Peyer's patch (tissue), 4 donors: ENCODE data around the gene CTSO. TPM values are rescaled to one million over a fixed set of nuclear protein-coding genes. Genes with fewer than 3 reads are reported as not detected.

Source experiments
- DNase-seq, 3 donors: peaks; one replicate each; pipeline ENCODE4 v3.0.0-alpha.2; 2017 to 2019
- H3K27ac ChIP-seq, 4 donors: fragments of 200-600 bp; sonication (generic); one replicate each; pipeline ENCODE4 v1.5.1; 2016 to 2019
- H3K27me3 ChIP-seq, 2 donors: fragments of 200-600 bp; sonication (generic); one replicate each; pipeline ENCODE4 v1.5.1; 2019
- H3K36me3 ChIP-seq, 3 donors: fragments of 200-600 bp; sonication (generic); one replicate each; pipeline ENCODE4 v1.5.1; 2016 to 2019
- H3K4me1 ChIP-seq, 4 donors: fragments of 200-600 bp; sonication (generic); one replicate each; pipeline ENCODE4 v1.5.1; 2016 to 2019
- H3K4me3 ChIP-seq, 4 donors: fragments of 200-600 bp; sonication (generic); 1 replicate in 3 of 4; 2 replicates in 1 of 4; pipeline ENCODE4 v1.5.1; 2016 to 2019; ENCODE audit warnings: mild to moderate bottlenecking in 1 of 4
- H3K9me3 ChIP-seq, 4 donors: fragments of 200-600 bp; sonication (generic); one replicate each; pipeline ENCODE4 v1.5.1; 2016 to 2019; ENCODE audit warnings: mild to moderate bottlenecking in 1 of 4
- POLR2A ChIP-seq, 2 donors: fragments of 450-650 bp; IDR thresholded peaks; one replicate each; pipeline ENCODE4 v1.5.1; 2017; ENCODE audit warnings: antibody characterized with exemption in 2 of 2, mild to moderate bottlenecking in 2 of 2, moderate library complexity in 2 of 2
- total RNA-seq, 4 donors: library from RNA; depleted of rRNA; stranded (reverse); fragments of >200 nt; gene quantifications; one replicate each; pipeline ENCODE4 v1.1.0, GENCODE V29; 2016
- TF ChIP-seq, protein P1 (sequence below), 6 experiments: fragments of 450-650 bp in 4 of 6; fragments of 200-600 bp in 2 of 6; sonication (generic) in 1 of 6; IDR thresholded peaks; one replicate each; pipeline ENCODE4 v1.5.1; 2017 to 2019; ENCODE audit warnings: antibody characterized with exemption in 6 of 6, mild to moderate bottlenecking in 3 of 6, moderate library complexity in 1 of 6

The CTSO gene, protein sequence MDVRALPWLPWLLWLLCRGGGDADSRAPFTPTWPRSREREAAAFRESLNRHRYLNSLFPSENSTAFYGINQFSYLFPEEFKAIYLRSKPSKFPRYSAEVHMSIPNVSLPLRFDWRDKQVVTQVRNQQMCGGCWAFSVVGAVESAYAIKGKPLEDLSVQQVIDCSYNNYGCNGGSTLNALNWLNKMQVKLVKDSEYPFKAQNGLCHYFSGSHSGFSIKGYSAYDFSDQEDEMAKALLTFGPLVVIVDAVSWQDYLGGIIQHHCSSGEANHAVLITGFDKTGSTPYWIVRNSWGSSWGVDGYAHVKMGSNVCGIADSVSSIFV
- 10 to 100 TPM in 3 of 4 donors, 1 to 10 TPM in 1; 9.1 to 18.4 (median 12.7) TPM for total RNA-seq

DNA sequence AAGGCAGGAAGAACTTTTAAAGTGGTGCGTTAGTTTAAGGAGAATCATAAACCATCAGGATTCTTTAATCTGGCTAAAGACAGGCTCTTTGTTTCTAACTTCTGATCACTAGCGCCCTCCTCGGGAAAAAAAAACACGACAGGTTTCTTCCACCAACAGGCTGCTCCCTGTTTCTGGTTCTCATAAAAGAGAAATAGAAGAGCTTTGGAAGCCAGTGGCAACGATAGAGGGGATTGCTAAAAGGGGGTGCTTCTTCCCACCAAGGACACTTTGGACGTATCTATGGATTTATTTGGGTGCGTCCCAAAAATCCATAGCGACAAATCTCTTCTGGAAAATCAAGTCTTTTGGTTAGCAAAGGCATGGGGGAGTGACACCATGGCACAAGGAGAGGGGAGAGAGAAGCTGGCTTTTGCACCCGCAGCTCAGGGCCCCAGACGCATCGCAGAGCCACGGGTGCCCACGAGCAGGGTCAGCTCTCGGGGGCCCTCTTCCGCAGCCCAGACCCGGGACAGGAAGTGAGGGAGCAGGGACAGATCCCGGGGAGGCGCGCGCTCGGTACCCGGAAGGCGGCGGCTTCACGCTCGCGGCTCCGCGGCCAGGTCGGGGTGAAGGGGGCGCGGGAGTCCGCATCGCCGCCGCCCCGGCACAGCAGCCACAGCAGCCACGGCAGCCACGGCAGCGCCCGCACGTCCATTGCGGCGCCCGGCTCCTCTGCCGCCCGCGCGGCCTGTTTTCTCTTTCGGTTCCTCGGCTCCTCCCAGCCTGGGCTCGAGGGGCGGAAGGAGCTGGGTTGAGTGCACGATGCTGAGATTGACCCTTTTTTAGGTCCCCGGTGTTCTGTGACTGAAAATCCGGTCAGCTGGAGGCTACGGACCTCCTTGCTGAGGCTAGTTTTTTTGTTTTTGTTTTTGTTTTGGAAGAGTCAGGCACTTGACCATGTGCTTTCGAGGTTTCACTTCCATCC lies at the start of gene CTSO:
TSS of gene CTSO (minus strand) at position 716 of the 967 bp plus-strand sequence. CDS start at position 697, 19 bp downstream.
- TF ChIP-seq, protein P1, sequence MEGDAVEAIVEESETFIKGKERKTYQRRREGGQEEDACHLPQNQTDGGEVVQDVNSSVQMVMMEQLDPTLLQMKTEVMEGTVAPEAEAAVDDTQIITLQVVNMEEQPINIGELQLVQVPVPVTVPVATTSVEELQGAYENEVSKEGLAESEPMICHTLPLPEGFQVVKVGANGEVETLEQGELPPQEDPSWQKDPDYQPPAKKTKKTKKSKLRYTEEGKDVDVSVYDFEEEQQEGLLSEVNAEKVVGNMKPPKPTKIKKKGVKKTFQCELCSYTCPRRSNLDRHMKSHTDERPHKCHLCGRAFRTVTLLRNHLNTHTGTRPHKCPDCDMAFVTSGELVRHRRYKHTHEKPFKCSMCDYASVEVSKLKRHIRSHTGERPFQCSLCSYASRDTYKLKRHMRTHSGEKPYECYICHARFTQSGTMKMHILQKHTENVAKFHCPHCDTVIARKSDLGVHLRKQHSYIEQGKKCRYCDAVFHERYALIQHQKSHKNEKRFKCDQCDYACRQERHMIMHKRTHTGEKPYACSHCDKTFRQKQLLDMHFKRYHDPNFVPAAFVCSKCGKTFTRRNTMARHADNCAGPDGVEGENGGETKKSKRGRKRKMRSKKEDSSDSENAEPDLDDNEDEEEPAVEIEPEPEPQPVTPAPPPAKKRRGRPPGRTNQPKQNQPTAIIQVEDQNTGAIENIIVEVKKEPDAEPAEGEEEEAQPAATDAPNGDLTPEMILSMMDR (IDR thresholded peaks at IDR 0.05) = peak in 5 of 6 experiments; percentile 20 to 73 (median 67)
- peak in 1 of 2 donors; percentile 72 for TF ChIP-seq POLR2A (IDR thresholded peaks at IDR 0.05)
- Histone ChIP-seq H3K36me3 (no peaks in the 10 kb centered on the region), H3K9me3 (no peaks in the 10 kb centered on the region), H3K4me1 (peaks cover 0 to 11% (median 3%) of the 10 kb centered on the region in 4 donors), H3K4me3 (peak within 1 kb of the TSS; percentile 75 to 96 (median 80)), H3K27ac (peak within 1 kb of the TSS; percentile 93 to 99 (median 96)), H3K27me3 (no peaks in the 10 kb centered on the region)
- DNase-seq = peak; percentile 69 to 84 (median 83)

DNA sequence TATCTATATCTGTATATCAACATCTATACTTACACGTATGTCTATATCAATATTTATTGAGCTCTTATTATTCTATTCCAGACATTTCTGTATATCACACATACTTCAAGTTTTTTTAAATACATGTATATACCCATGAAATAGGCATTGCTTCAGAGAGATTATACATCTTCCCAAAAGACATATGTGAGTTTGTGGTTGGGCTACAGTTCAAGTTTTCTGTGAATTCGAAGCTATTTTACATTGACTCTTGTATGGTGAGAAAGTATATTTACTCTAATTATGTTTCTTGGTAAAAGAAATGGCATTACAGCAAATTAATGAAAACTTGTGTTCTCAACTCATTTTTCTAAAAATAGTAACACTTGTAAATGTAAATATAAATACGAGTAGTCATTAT lies 46.8 kb upstream of the CTSO start:
- Histone ChIP-seq H3K4me1 (no peaks in the 10 kb centered on the region), H3K27me3 (no peaks in the 10 kb centered on the region), H3K27ac (no peak overlapping the region), H3K4me3 (no peak overlapping the region), H3K36me3 (no peaks in the 10 kb centered on the region), H3K9me3 (no peaks in the 10 kb centered on the region)
- TF ChIP-seq, protein P1 (IDR thresholded peaks at IDR 0.05) = no peak
- no peak for TF ChIP-seq POLR2A (IDR thresholded peaks at IDR 0.05)
- no peak for DNase-seq

DNA sequence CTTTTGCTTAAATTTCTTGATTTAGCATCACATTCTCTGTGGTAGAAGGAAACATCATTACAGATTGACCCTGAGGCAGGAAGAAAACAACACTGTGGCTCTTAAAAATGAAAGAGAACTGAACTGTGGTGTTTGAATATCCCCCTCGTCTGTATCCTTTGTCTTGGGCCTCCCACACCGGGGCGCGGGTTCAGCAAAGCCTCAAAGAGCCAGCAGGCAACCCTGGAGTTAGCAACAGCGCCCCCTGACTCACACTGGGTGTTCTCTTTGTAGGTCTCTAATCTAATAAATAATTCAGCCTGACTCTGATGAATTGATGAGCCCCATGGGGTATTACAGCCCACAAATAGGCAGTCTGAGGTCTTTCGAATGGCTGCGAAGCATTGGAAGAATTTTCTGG lies 46.1 kb upstream of the CTSO start:
- no peak for DNase-seq

DNA sequence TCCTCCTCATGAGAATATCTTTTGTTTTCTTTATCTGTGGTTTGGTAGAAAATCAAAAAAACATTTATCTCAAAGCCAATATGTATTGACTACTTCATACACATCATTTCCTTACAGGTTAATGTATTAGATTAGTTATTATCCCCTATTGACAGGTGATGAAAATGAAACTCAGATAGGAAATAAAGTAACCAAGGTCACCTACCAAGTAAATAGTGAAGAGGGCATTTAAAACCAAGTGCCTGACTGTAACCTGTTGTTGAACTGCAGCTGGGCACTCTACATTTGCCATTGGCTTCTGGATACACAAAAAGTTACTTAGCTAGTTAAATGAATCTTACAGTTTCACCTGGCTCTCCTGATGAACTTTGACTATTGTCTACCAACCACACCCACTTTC lies 41.4 kb upstream of the CTSO start:
- no peaks in the 10 kb centered on the region for H3K4me1 ChIP-seq
- DNase-seq = no peak
- no peaks in the 10 kb centered on the region for H3K9me3 ChIP-seq
- H3K27ac ChIP-seq = no peak overlapping the region
- H3K36me3 ChIP-seq = no peaks in the 10 kb centered on the region
- no peaks in the 10 kb centered on the region for H3K27me3 ChIP-seq
- H3K4me3 ChIP-seq = no peak overlapping the region
- no peak for TF ChIP-seq POLR2A (IDR thresholded peaks at IDR 0.05)
- TF ChIP-seq, protein P1 (IDR thresholded peaks at IDR 0.05) = no peak

More for the DNA sequence above, 46.1 kb upstream of the CTSO start:
- Histone ChIP-seq H3K27ac (no peak overlapping the region), H3K9me3 (no peaks in the 10 kb centered on the region), H3K4me1 (no peaks in the 10 kb centered on the region), H3K27me3 (no peaks in the 10 kb centered on the region), H3K36me3 (no peaks in the 10 kb centered on the region), H3K4me3 (no peak overlapping the region)
- TF ChIP-seq, protein P1 (IDR thresholded peaks at IDR 0.05) = no peak
- no peak for TF ChIP-seq POLR2A (IDR thresholded peaks at IDR 0.05)

DNA sequence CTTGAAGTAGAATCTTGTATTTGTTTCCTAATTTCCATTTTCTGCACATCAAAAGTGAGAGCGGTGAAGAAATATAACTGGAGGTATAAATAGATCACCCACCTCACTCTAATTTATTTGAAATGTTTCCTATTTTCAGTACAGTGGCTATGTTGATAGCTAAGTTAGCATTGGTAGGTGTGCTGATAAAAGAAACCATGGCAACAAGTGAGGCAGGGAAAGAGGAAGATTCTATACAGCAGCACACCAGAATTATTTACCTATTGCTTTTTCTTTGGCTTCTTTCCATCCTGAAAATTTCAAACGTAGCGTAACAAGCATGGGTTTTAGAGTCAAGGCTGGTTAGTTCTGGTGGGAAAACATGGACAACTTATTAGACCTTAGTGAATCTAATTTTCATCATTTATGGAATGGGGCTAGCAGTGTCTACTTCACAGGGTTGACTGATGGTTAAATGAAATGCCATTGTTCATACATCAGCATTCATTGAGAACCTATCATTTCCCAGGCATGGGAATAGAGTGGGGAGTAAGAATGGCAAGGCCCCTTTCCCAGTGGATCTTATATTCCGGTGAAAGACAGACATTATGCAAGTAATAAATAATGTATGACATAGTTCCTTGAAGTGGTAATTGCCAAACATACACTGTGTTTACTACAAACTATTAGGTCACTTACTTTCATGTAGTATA lies 30.6 kb upstream of the CTSO start:
- TF ChIP-seq, protein P1 (IDR thresholded peaks at IDR 0.05) = no peak
- TF ChIP-seq POLR2A (IDR thresholded peaks at IDR 0.05) = no peak
- no peaks in the 10 kb centered on the region for H3K4me1 ChIP-seq
- H3K27ac ChIP-seq = no peak overlapping the region

More for the DNA sequence above, 30.6 kb upstream of the CTSO start:
- Histone ChIP-seq H3K36me3 (no peaks in the 10 kb centered on the region), H3K4me3 (no peak overlapping the region), H3K9me3 (no peaks in the 10 kb centered on the region), H3K27me3 (no peaks in the 10 kb centered on the region)
- DNase-seq = no peak
